ENCODE data around the gene RPTOR. TPM values are rescaled to one million over a fixed set of nuclear protein-coding genes. Genes with fewer than 3 reads are reported as not detected.

The RPTOR gene
- total RNA-seq, 1 experiment from 2014 or later: 58.0 TPM

DNA sequence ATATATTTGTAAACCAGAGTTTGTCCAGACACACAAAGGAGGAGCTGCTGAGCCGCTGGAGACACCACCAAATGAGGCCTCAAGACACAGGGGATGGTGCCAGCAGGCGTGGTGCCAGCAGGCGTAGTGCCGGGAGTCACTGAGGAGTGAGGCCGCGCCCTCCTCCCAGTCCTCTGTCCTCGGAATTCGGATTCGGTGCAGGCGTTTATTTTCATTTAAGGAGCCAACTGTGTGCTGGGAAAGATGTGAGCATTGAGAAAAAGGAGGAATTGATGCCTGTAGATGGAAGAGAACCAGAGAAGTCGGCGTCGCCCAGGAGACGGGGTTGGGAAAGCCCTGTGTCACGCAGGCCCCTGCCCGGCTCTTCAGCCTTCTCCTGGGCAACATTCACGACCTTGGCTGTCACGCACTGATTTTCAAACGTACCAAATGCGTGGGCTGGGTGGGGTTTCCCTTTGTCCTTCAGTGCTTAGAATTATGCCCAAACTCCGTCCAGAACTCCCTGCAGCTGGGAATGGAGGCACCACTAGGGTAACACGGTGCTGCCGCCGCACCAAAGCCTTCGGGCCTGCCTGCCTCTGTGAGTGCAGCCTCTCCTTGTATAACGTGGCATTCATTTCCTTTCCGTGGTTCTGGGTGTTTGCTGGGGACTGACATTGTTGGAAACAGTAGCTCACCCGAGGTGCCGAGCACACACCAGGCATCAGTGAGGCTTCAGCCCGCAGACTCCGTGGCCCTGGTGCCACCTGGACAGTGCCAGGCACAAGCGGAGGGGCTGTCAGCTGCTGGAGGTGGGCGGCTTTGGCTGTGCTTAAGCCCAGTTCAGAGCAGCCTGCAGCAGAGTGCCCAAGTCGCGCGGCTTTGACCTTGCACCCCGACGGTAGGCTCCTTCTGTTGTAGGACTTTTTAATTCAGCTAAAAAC is 398.0 kb downstream of the RPTOR start:
- Histone ChIP-seq H3K27ac (ENCODE audit: low read length) (no peak overlapping the region), H3K4me3 (ENCODE audit: low read depth in 2 of 2, low read length in 2 of 2) (no peak overlapping the region), H3K9me3 (ENCODE audit: control insufficient read depth, insufficient read depth, low read depth, low read length) (no peaks in the 10 kb centered on the region), H3K4me1 (ENCODE audit: control insufficient read depth, insufficient read depth, low read length) (no peaks in the 10 kb centered on the region), H3K27me3 (ENCODE audit: control insufficient read depth, insufficient read depth, low read length) (no peaks in the 10 kb centered on the region), H3K36me3 (ENCODE audit: control insufficient read depth, insufficient read depth, low read length) (no peaks in the 10 kb centered on the region)
- ChIA-PET CTCF (no interaction called here), POLR2A (no interaction called here)
- intact Hi-C loops (cut with micrococcal nuclease; ENCODE audit: unreplicated experiment): no loop called here
- BruUV-seq (replicated peaks): no TSS peak
- DNase-seq (ENCODE audit: low read depth, low spot score) (no peak), ATAC-seq (no peak)
- TF ChIP-seq, protein P1, sequence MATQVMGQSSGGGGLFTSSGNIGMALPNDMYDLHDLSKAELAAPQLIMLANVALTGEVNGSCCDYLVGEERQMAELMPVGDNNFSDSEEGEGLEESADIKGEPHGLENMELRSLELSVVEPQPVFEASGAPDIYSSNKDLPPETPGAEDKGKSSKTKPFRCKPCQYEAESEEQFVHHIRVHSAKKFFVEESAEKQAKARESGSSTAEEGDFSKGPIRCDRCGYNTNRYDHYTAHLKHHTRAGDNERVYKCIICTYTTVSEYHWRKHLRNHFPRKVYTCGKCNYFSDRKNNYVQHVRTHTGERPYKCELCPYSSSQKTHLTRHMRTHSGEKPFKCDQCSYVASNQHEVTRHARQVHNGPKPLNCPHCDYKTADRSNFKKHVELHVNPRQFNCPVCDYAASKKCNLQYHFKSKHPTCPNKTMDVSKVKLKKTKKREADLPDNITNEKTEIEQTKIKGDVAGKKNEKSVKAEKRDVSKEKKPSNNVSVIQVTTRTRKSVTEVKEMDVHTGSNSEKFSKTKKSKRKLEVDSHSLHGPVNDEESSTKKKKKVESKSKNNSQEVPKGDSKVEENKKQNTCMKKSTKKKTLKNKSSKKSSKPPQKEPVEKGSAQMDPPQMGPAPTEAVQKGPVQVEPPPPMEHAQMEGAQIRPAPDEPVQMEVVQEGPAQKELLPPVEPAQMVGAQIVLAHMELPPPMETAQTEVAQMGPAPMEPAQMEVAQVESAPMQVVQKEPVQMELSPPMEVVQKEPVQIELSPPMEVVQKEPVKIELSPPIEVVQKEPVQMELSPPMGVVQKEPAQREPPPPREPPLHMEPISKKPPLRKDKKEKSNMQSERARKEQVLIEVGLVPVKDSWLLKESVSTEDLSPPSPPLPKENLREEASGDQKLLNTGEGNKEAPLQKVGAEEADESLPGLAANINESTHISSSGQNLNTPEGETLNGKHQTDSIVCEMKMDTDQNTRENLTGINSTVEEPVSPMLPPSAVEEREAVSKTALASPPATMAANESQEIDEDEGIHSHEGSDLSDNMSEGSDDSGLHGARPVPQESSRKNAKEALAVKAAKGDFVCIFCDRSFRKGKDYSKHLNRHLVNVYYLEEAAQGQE (IDR thresholded peaks at IDR 0.05; ENCODE audit: insufficient read depth in 1 of 2, low read depth in 2 of 2, low read length in 1 of 2): no peak
- TF ChIP-seq, protein P2, sequence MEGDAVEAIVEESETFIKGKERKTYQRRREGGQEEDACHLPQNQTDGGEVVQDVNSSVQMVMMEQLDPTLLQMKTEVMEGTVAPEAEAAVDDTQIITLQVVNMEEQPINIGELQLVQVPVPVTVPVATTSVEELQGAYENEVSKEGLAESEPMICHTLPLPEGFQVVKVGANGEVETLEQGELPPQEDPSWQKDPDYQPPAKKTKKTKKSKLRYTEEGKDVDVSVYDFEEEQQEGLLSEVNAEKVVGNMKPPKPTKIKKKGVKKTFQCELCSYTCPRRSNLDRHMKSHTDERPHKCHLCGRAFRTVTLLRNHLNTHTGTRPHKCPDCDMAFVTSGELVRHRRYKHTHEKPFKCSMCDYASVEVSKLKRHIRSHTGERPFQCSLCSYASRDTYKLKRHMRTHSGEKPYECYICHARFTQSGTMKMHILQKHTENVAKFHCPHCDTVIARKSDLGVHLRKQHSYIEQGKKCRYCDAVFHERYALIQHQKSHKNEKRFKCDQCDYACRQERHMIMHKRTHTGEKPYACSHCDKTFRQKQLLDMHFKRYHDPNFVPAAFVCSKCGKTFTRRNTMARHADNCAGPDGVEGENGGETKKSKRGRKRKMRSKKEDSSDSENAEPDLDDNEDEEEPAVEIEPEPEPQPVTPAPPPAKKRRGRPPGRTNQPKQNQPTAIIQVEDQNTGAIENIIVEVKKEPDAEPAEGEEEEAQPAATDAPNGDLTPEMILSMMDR (IDR thresholded peaks at IDR 0.05): no peak
- no peak for TF ChIP-seq SIN3A (IDR thresholded peaks at IDR 0.05; ENCODE audit: borderline replicate concordance, insufficient read depth, low read depth, low read length)
- no peak for TF ChIP-seq TCF7L2 (IDR thresholded peaks at IDR 0.05; ENCODE audit: low read depth, low read length)
- no peak for TF ChIP-seq POLR2AphosphoS5 (IDR thresholded peaks at IDR 0.05; ENCODE audit: low read depth, low read length)
- in situ Hi-C loops (cut with HindIII; ENCODE audit: low pct_unique_long_range_greater_than_20kb, low sequenced_read_pairs): no loop called here

DNA sequence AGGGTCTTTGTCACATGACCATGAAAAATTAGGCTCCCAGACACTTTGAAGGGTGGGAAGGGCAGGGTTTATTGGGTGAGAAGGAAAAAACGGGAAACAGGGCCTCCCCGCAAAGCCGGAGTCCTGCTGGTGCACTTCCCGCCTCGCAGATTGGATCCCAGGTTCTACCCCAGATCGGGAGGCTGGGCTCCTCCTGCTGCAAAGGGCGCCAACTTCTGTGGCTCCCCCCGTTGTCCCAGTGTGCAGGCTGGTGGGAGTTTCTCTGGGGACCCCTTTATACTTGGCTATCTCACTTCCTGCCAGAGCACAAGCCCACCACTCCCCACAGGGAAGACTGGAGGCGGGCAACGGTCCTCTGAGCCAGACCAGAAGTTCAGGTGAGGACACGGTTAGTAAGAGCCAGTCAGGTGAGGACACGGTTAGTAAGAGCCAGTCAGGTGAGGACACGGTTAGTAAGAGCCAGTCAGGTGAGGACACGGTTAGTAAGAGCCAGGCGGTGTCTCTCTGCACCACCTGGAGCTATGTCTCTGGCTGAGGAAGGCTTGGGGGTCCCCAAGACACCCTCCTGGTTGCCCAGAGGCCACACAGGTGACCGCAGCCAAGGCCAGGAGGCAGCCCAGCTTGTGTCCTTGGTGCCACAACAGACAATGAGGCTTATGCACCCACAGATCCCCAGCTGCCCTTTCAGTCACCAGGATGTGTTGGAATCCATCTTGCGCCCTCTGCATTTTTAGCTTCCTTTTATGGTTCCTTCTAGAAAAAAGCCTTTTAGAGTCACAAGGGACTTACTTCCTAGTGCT is 398.9 kb downstream of the RPTOR start:
- H3K27me3 ChIP-seq (ENCODE audit: control insufficient read depth, insufficient read depth, low read length): no peaks in the 10 kb centered on the region
- DNase-seq (ENCODE audit: low read depth, low spot score): no peak
- H3K36me3 ChIP-seq (ENCODE audit: control insufficient read depth, insufficient read depth, low read length): no peaks in the 10 kb centered on the region
- H3K4me1 ChIP-seq (ENCODE audit: control insufficient read depth, insufficient read depth, low read length): no peaks in the 10 kb centered on the region
- H3K27ac ChIP-seq (ENCODE audit: low read length): no peak overlapping the region
- ChIA-PET CTCF (no interaction called here), POLR2A (no interaction called here)
- TF ChIP-seq, protein P2 (IDR thresholded peaks at IDR 0.05): no peak
- no peak for TF ChIP-seq SIN3A (IDR thresholded peaks at IDR 0.05; ENCODE audit: borderline replicate concordance, insufficient read depth, low read depth, low read length)
- TF ChIP-seq POLR2AphosphoS5 (IDR thresholded peaks at IDR 0.05; ENCODE audit: low read depth, low read length): no peak
- TF ChIP-seq, protein P1 (IDR thresholded peaks at IDR 0.05; ENCODE audit: insufficient read depth in 1 of 2, low read depth in 2 of 2, low read length in 1 of 2): no peak
- TF ChIP-seq TCF7L2 (IDR thresholded peaks at IDR 0.05; ENCODE audit: low read depth, low read length): no peak
- in situ Hi-C loops (cut with HindIII; ENCODE audit: low pct_unique_long_range_greater_than_20kb, low sequenced_read_pairs): no loop called here
- no peak overlapping the region for H3K4me3 ChIP-seq (ENCODE audit: low read depth in 2 of 2, low read length in 2 of 2)
- BruUV-seq (replicated peaks): no TSS peak
- no peak for ATAC-seq
- no peaks in the 10 kb centered on the region for H3K9me3 ChIP-seq (ENCODE audit: control insufficient read depth, insufficient read depth, low read depth, low read length)
- intact Hi-C loops (cut with micrococcal nuclease; ENCODE audit: unreplicated experiment): no loop called here
